ENCODE measurements around the gene CACNA2D4. TPM values are rescaled to one million over a fixed set of nuclear protein-coding genes. Genes with fewer than 3 reads are reported as not detected.

CACNA2D4 gene
- total RNA-seq, 1 donor from 2014 or later, result 2.8 TPM

DNA sequence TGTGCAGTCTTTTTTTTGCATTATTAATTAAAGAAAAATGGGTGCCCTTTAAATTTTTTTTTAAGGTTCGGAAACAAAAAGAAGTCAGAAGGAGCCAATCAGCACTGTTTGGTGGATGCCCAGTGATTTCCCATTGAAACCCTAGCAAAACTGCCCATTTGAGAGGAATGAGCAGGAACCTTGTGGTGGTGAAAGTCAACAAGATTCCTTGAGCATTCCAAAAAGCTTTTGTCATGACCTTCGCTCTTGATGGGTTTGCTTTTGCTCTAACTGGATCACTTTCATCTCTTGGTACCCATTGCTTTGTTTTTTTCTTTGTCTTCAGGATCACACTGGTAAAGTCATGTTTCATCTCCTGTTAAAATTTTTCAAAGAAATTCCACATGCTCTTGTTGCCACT lies 173.5 kb downstream of the CACNA2D4 start:
- Mint-ChIP-seq H3K9me3 (peaks cover 4% of the 10 kb centered on the region), H3K27ac (no peak overlapping the region), H3K27me3 (no peaks in the 10 kb centered on the region), H3K4me1 (peaks cover 60% of the 10 kb centered on the region), H3K4me3 (no peak overlapping the region), H3K36me3 (ENCODE audit: low read depth) (peaks cover 18% of the 10 kb centered on the region)
- ChIA-PET POLR2A (no interaction called here), CTCF (no interaction called here)
- intact Hi-C loops (cut with micrococcal nuclease), result loop anchor here (5.0 kb wide), 1 partner anchor 38 kb away; no protein-coding TSS in a partner anchor
- no peak for DNase-seq
- TF ChIP-seq CTCF (IDR thresholded peaks at IDR 0.05), result no peak
- no peak for ATAC-seq (ENCODE audit: low read depth)

Other genes starting within 250 kb of the CACNA2D4 start
- 43.0 and 43.1 TPM in 2 replicates for gene ADIPOR2, start 227.6 kb downstream of the CACNA2D4 start, total RNA-seq
- not detected in 2 replicates for gene LRTM2, start 98.1 kb downstream of the CACNA2D4 start, total RNA-seq
- 12.4 and 14.7 TPM in 2 replicates for gene DCP1B, start 85.8 kb upstream of the CACNA2D4 start, total RNA-seq
- 0.02 TPM in 2 replicates for gene CACNA1C, start 134.3 kb upstream of the CACNA2D4 start, total RNA-seq